ELR (cell line): ENCODE measurements around the gene FNDC3B.

Experiments
- DNase-seq: peaks from one replicate; pipeline ENCODE4 v3.0.0-alpha.2; 2015; ENCODE audit warnings: low read depth

Gene FNDC3B

GRCh38 chr3:172315401-172316091 lies 276.2 kb downstream of the FNDC3B start:
- peak; percentile 68 for DNase-seq

- no peak for DNase-seq
Measured at GRCh38 chr3:172316758-172317157, 277.4 kb downstream of the FNDC3B start.

DNA sequence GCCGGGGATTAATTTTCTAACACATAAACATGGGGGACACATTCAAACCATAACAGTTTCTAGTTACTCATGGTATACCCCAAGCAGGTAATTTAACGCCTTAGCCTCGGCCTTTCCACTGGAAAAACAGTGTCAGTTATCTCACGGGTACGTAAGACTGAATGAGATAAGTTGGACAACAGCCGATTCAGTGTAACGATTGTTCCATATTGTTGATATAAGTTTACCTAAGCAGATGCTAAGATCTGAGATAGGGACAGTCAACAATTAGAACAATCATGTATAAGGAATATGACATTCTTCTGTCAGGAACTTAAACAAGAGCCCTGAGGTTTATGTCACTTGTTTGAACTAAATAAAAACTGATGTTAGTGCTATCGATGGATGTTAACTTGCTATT lies 278.1 kb downstream of the FNDC3B start:
- DNase-seq: no peak

GRCh38 chr3:172317984-172318383 lies 278.6 kb downstream of the FNDC3B start:
- DNase-seq: peak; percentile 91

- DNase-seq: no peak
Measured at GRCh38 chr3:172319595-172319994, 280.2 kb downstream of the FNDC3B start.

GRCh38 chr3:172320468-172320867 lies 281.1 kb downstream of the FNDC3B start:
- DNase-seq: no peak

GRCh38 chr3:172321035-172321434 lies 281.7 kb downstream of the FNDC3B start:
- DNase-seq: peak; percentile 8

DNA sequence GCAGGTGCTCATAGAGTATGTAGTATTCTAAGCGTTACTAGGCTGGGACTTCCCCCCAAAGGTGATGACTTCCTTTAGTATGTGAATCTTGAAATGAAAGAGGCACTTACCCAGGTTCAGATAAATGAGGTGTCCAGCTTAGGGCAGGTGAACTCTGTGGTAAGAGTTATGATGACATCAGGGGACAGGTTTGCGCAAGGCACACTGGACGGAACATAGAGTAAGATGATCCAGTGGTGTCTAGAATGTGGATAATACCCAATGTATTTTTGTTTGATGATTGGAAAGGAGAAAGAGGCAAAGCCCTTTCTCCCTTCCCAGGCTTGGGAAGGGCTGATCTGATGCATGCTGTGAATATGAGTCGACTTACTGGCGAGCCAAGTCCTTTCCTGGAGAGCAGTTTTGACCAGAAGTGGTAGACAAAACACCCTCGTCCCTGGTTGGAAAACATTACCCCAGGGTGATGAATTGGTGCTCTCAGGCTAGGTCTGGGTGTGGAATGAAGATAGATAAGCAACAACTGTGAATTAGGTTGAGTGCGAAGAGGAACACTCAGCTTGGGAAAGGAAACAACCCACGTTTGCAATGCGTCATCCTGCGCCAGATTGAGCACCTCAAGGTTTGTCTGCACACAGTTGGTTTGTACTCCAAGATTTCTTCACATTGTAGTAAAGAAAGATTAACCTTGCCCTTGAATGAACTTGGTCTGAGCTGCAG lies 284.7 kb downstream of the FNDC3B start:
- DNase-seq: no peak

- DNase-seq: no peak
Measured at GRCh38 chr3:172324611-172325203, 285.3 kb downstream of the FNDC3B start.

- no peak for DNase-seq
Measured at GRCh38 chr3:172325461-172325860, 286.1 kb downstream of the FNDC3B start.

- no peak for DNase-seq
Measured at GRCh38 chr3:172326993-172327392, 287.6 kb downstream of the FNDC3B start.

- DNase-seq: no peak
Measured at GRCh38 chr3:172328282-172328681, 288.9 kb downstream of the FNDC3B start.

DNA sequence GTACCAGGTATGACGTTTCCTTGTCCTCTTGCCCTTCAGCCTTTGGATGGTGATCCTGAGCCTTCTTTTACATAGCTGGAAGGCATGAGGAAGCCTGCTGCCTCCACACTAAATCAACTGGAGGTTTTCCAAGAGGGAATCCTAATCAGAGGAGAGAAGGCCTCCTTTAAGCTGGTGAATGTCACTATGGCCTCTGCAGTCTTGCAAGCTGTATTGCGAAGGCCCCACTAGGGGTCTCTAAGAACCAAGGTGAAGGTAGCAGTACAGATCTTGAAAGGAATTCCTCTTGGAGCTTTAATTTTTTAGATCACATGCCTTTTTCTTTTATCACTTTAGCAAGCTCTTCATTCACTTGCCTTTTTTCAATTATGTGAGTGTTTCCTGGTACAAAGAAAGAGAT lies 289.7 kb downstream of the FNDC3B start:
- peak; percentile 17 for DNase-seq

GRCh38 chr3:172330413-172330812 lies 291.0 kb downstream of the FNDC3B start:
- DNase-seq: no peak

GRCh38 chr3:172332256-172333041 lies 293.1 kb downstream of the FNDC3B start:
- peak; percentile 68 for DNase-seq

- no peak for DNase-seq
Measured at GRCh38 chr3:172333042-172333377, 293.6 kb downstream of the FNDC3B start.

- no peak for DNase-seq
Measured at GRCh38 chr3:172333692-172334457, 294.5 kb downstream of the FNDC3B start.

- DNase-seq: no peak
Measured at GRCh38 chr3:172334671-172335207, 295.4 kb downstream of the FNDC3B start.

DNA sequence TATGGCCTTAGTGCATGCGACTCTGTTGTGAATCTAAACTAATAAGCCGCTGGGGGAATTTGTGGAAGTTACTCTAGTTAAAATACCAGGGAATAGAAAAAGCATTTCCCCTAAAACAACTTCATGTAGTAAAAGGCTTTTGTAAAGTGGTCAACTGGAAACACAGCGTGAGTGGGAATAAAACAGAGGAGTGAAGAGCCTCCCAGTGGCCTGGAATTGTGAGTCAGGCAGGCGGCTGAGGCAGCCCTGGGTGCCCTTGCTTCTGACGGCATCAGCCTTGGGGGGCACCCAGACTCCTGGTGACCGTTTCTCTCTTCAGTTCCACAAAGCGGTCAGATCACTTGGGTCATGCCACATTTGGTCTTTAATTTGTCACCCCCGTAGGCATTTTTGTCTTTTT lies 300.5 kb downstream of the FNDC3B start:
- no peak for DNase-seq

- DNase-seq: no peak
Measured at GRCh38 chr3:172340583-172340982, 301.2 kb downstream of the FNDC3B start.

- peak; percentile 79 for DNase-seq
Measured at GRCh38 chr3:172341482-172342059, 302.2 kb downstream of the FNDC3B start.
